HepG2 (cell line): ENCODE measurements around the gene ALG14. TPM values are rescaled to one million over a fixed set of nuclear protein-coding genes. Genes with fewer than 3 reads are reported as not detected.

Experiments
- HDAC1 ChIP-seq: sonication (generic); formaldehyde crosslinking; IDR thresholded peaks from 2 replicates; pipeline ENCODE4 v1.5.1; 2020; ENCODE audit warnings: mild to moderate bottlenecking, missing genetic modification reagents
- JUNB ChIP-seq: sonication (generic); formaldehyde crosslinking; IDR thresholded peaks from 2 replicates; pipeline ENCODE4 v1.8.0; 2022; ENCODE audit warnings: missing genetic modification reagents, mild to moderate bottlenecking, borderline replicate concordance
- MAFF ChIP-seq: IDR thresholded peaks from 2 replicates; pipeline ENCODE4 v1.6.1; 2011; ENCODE audit warnings: low read depth, low read length, improper control_type of control experiment
- MATR3 ChIP-seq: sonication (generic); formaldehyde crosslinking; IDR thresholded peaks from 2 replicates; pipeline ENCODE4 v1.4.0; 2020; ENCODE audit warnings: missing genetic modification reagents
- MED1 ChIP-seq: sonication (generic); formaldehyde crosslinking; IDR thresholded peaks from 2 replicates; pipeline ENCODE4 v1.4.0; 2020; ENCODE audit warnings: missing genetic modification reagents
- MTF1 ChIP-seq: sonication (generic); formaldehyde crosslinking; IDR thresholded peaks from 2 replicates; pipeline ENCODE4 v1.5.0; 2020; ENCODE audit warnings: missing genetic modification reagents
- PRDM15 ChIP-seq: sonication (generic); formaldehyde crosslinking; IDR thresholded peaks from 2 replicates; pipeline ENCODE4 v1.4.0; 2020; ENCODE audit warnings: missing genetic modification reagents
- RBFOX2 ChIP-seq: fragments of 200-400 bp; formaldehyde crosslinking; IDR thresholded peaks from 2 replicates; pipeline ENCODE4 v1.6.1; 2017; ENCODE audit warnings: low read depth, mild to moderate bottlenecking, low read length
- SMARCE1 ChIP-seq: fragments of 450-650 bp; IDR thresholded peaks from 2 replicates; pipeline ENCODE4 v1.6.1; 2017; ENCODE audit warnings: borderline replicate concordance
- U2AF1 ChIP-seq: fragments of 200-400 bp; formaldehyde crosslinking; optimal IDR thresholded peaks from 2 replicates; pipeline ENCODE3; 2017; ENCODE audit warnings: mild to moderate bottlenecking, low read depth, low read length
- ZC3H4 ChIP-seq: sonication (generic); formaldehyde crosslinking; IDR thresholded peaks from 2 replicates; pipeline ENCODE4 v1.4.0; 2020; ENCODE audit warnings: missing genetic modification reagents, borderline replicate concordance
- ZEB1 ChIP-seq: IDR thresholded peaks from 2 replicates; pipeline ENCODE4 v1.6.1; 2012; ENCODE audit warnings: mild to moderate bottlenecking, low read depth, inconsistent platforms; ENCODE audit not compliant: insufficient replicate concordance
- ZFAT ChIP-seq: sonication (generic); formaldehyde crosslinking; conservative IDR thresholded peaks from 2 replicates; pipeline ENCODE4 v1.8.1; 2023; ENCODE audit warnings: missing genetic modification reagents, inconsistent platforms
- ZFP37 ChIP-seq: sonication (generic); formaldehyde crosslinking; IDR thresholded peaks from 2 replicates; pipeline ENCODE4 v1.4.0; 2020; ENCODE audit warnings: missing genetic modification reagents, borderline replicate concordance
- ZNF329 ChIP-seq: sonication (generic); formaldehyde crosslinking; IDR thresholded peaks from 2 replicates; pipeline ENCODE4 v1.9.0; 2021; ENCODE audit warnings: low read depth, mild to moderate bottlenecking, missing genetic modification reagents
- ZNF350 ChIP-seq: sonication (generic); formaldehyde crosslinking; IDR thresholded peaks from 2 replicates; pipeline ENCODE4 v1.4.0; 2020; ENCODE audit warnings: mild to moderate bottlenecking, low read depth, missing genetic modification reagents, borderline replicate concordance
- ZNF891 ChIP-seq: sonication (generic); formaldehyde crosslinking; IDR thresholded peaks from 2 replicates; pipeline ENCODE4 v1.5.0; 2020; ENCODE audit warnings: mild to moderate bottlenecking, missing genetic modification reagents
- polyA plus RNA-seq, 8 experiments: library from polyadenylated mRNA; depleted of rRNA in 3 of 8; stranded (reverse) in 7 of 8; unstranded in 1 of 8; fragments of >200 nt; fragmentation: Illumina TruSeq in 4 of 8; extraction: Trizol in 4 of 8; gene quantifications; 2 replicates each; pipeline versions ENCODE4 v1.2.1 to v1.2.3, GENCODE V29; 2011 to 2016; ENCODE audit warnings: low read depth in 4 of 8, missing spikeins in 1 of 8, mixed read lengths in 1 of 8; ENCODE audit not compliant: insufficient read depth in 1 of 8
- total RNA-seq, 5 experiments: library from RNA; depleted of rRNA; stranded (reverse); fragments of >200 nt; fragmentation: Illumina TruSeq; extraction: Trizol; gene quantifications; 2 replicates each; pipeline ENCODE4 v1.2.3, GENCODE V29; 2016; ENCODE audit warnings: low read depth in 1 of 5
- TF ChIP-seq, protein P1 (sequence below): sonication (generic); formaldehyde crosslinking; IDR thresholded peaks from 2 replicates; pipeline ENCODE4 v1.4.0; 2020; ENCODE audit warnings: mild to moderate bottlenecking, missing genetic modification reagents
- TF ChIP-seq, protein P2 (sequence below): sonication (generic); formaldehyde crosslinking; IDR thresholded peaks from 2 replicates; pipeline ENCODE4 v1.4.0; 2020; ENCODE audit warnings: missing genetic modification reagents
- TF ChIP-seq, protein P3 (sequence below): sonication (generic); formaldehyde crosslinking; IDR thresholded peaks from 2 replicates; pipeline ENCODE4 v1.5.1; 2020; ENCODE audit warnings: mild to moderate bottlenecking, moderate library complexity, missing genetic modification reagents
- TF ChIP-seq, protein P4 (sequence below): IDR thresholded peaks from 2 replicates; pipeline ENCODE4 v1.6.1; 2012; ENCODE audit warnings: low read length, improper control_type of control experiment

The ALG14 gene
- total and polyA plus RNA-seq, 2 of the 13 experiments (the other 11 are each of a cell fraction or from before 2014, with no cell fraction given), result 4.5 to 12.7 TPM

DNA sequence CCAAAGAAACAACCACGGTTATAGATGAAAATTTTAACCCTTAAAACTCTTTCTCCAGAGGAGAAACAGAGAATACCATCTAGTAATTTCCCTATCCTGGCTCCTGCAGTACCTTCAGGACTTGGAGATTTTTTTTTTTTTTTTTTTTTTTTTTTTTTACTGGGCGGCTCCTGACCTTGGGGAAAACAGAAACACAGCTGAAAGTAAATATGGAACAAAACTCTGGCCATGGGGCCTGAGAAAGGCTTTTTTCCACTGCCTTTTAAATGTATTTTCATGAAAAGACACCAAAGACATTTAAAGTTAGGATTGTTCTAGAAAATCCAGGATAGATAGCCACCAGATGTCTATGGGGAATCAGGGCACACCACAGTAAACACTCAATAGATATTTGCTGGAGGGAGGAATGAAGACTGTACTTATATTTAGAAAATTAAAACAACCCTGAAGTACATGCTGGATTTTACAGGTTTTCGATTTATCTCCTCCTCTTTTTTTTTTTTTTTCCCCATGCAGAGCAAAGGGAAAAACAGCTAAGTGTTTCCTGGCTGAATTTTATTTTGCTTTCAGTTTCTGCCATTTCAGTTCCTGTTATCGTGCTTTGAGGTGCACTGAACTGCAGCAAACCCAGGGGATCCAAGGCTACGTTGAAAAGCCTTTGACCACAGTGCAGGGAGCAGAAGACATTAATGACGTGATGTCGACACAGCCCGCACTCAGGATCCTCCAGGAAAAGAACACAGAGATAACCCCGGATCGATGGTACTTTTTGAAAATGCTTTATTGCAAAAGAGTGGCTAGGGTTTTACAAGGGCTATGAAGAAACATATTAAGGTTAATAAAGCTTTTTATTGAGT lies 110.1 kb downstream of the ALG14 start (continued):
- TF ChIP-seq MTF1, result no peak
- no peak for TF ChIP-seq ZFP37 (CRISPR knock-in tag)
- TF ChIP-seq ZNF891 (CRISPR knock-in tag), result no peak
- TF ChIP-seq PRDM15 (CRISPR knock-in tag), result no peak
- TF ChIP-seq ZNF329, result no peak
- no peak for TF ChIP-seq ZNF350
- no peak for TF ChIP-seq ZFAT
- TF ChIP-seq ZC3H4 (CRISPR knock-in tag), result no peak
- no peak for TF ChIP-seq MATR3
- no peak for TF ChIP-seq JUNB (CRISPR knock-in tag)
- no peak for TF ChIP-seq ZEB1
- TF ChIP-seq, protein P1, sequence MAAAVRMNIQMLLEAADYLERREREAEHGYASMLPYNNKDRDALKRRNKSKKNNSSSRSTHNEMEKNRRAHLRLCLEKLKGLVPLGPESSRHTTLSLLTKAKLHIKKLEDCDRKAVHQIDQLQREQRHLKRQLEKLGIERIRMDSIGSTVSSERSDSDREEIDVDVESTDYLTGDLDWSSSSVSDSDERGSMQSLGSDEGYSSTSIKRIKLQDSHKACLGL (CRISPR knock-in tag), result no peak
- no peak for TF ChIP-seq U2AF1
- TF ChIP-seq SMARCE1, result no peak
- TF ChIP-seq MED1 (CRISPR knock-in tag), result peak; percentile 93
- TF ChIP-seq, protein P2, sequence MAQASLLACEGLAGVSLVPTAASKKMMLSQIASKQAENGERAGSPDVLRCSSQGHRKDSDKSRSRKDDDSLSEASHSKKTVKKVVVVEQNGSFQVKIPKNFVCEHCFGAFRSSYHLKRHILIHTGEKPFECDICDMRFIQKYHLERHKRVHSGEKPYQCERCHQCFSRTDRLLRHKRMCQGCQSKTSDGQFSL, result no peak
- TF ChIP-seq, protein P3, sequence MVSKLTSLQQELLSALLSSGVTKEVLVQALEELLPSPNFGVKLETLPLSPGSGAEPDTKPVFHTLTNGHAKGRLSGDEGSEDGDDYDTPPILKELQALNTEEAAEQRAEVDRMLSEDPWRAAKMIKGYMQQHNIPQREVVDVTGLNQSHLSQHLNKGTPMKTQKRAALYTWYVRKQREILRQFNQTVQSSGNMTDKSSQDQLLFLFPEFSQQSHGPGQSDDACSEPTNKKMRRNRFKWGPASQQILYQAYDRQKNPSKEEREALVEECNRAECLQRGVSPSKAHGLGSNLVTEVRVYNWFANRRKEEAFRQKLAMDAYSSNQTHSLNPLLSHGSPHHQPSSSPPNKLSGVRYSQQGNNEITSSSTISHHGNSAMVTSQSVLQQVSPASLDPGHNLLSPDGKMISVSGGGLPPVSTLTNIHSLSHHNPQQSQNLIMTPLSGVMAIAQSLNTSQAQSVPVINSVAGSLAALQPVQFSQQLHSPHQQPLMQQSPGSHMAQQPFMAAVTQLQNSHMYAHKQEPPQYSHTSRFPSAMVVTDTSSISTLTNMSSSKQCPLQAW (CRISPR knock-in tag), result peak; percentile 86
- peak; percentile 20; the same call in 1 of the 2 replicates for TF ChIP-seq MAFF
- TF ChIP-seq RBFOX2, result no peak
- TF ChIP-seq HDAC1, result peak; percentile 74
- TF ChIP-seq, protein P4, sequence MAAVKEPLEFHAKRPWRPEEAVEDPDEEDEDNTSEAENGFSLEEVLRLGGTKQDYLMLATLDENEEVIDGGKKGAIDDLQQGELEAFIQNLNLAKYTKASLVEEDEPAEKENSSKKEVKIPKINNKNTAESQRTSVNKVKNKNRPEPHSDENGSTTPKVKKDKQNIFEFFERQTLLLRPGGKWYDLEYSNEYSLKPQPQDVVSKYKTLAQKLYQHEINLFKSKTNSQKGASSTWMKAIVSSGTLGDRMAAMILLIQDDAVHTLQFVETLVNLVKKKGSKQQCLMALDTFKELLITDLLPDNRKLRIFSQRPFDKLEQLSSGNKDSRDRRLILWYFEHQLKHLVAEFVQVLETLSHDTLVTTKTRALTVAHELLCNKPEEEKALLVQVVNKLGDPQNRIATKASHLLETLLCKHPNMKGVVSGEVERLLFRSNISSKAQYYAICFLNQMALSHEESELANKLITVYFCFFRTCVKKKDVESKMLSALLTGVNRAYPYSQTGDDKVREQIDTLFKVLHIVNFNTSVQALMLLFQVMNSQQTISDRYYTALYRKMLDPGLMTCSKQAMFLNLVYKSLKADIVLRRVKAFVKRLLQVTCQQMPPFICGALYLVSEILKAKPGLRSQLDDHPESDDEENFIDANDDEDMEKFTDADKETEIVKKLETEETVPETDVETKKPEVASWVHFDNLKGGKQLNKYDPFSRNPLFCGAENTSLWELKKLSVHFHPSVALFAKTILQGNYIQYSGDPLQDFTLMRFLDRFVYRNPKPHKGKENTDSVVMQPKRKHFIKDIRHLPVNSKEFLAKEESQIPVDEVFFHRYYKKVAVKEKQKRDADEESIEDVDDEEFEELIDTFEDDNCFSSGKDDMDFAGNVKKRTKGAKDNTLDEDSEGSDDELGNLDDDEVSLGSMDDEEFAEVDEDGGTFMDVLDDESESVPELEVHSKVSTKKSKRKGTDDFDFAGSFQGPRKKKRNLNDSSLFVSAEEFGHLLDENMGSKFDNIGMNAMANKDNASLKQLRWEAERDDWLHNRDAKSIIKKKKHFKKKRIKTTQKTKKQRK, result no peak
